Keratinocyte (primary cell): ENCODE measurements around the gene SSX4B.
"Not testable (repeated sequence)": the region's sequence is repeated elsewhere in the genome, so short reads cannot be mapped to it uniquely, and the experiment has no call there.

Source experiments
- CTCF ChIP-seq, 3 experiments: IDR thresholded peaks in 1 of 3; conservative IDR thresholded peaks in 1 of 3; optimal IDR thresholded peaks in 1 of 3; 2 replicates in 2 of 3; 3 replicates in 1 of 3; pipeline versions ENCODE3 to v1.5.1; 2011; ENCODE audit warnings: low read length in 3 of 3, mild to moderate bottlenecking in 3 of 3, moderate library complexity in 2 of 3, control low read depth in 1 of 3, inconsistent platforms in 1 of 3; ENCODE audit not compliant: insufficient read depth in 2 of 3; ENCODE audit errors: extremely low read depth in 1 of 3
- EZH2 ChIP-seq: IDR thresholded peaks from one replicate; pipeline ENCODE4 v1.6.1; 2012; ENCODE audit warnings: inconsistent platforms, mild to moderate bottlenecking, low read length, moderate library complexity

GRCh38 chrX:48433713-48434112 is 22.0 kb upstream of the SSX4B start:
- not testable (repeated sequence) for TF ChIP-seq EZH2; CTCF (optimal IDR thresholded peaks at IDR 0.05 in 1 of 3, IDR thresholded peaks at IDR 0.05 in 1 of 3, conservative IDR thresholded peaks at IDR 0.05 in 1 of 3; ENCODE audit: extremely low read depth in 1 of 3, insufficient read depth in 2 of 3, low read length in 3 of 3)
